SK-N-SH treated with all-trans-retinoic acid at 6 μM for 48 hours (cell line): ENCODE results near the gene SYK.

Source experiments
- BACH2 ChIP-seq: fragments of 250-450 bp; sonication (Bioruptor Pico); IDR thresholded peaks from 2 replicates; pipeline ENCODE4 v1.9.0; 2021; ENCODE audit warnings: mild to moderate bottlenecking, borderline replicate concordance
- GLIS3 ChIP-seq: fragments of 250-450 bp; sonication (Bioruptor Pico); IDR thresholded peaks from 2 replicates; pipeline ENCODE4 v1.5.0; 2020; ENCODE audit warnings: mild to moderate bottlenecking, moderate library complexity
- ISL1 ChIP-seq: fragments of 250-450 bp; sonication (Bioruptor Pico); IDR thresholded peaks from 2 replicates; pipeline ENCODE4 v2.1.2; 2022; ENCODE audit warnings: mild to moderate bottlenecking, moderate library complexity
- PPARA ChIP-seq: fragments of 250-450 bp; sonication (Bioruptor Pico); IDR thresholded peaks from 2 replicates; pipeline ENCODE4 v1.5.0; 2020; ENCODE audit warnings: mild to moderate bottlenecking, borderline replicate concordance
- RARB ChIP-seq: fragments of 250-450 bp; sonication (Bioruptor Pico); IDR thresholded peaks from 2 replicates; pipeline ENCODE4 v1.8.0; 2021; ENCODE audit warnings: mild to moderate bottlenecking, moderate library complexity
- TCF4 ChIP-seq: fragments of 250-450 bp; sonication (Bioruptor Pico); IDR thresholded peaks from 2 replicates; pipeline ENCODE4 v1.8.0; 2021; ENCODE audit warnings: mild to moderate bottlenecking, moderate library complexity, borderline replicate concordance
- ZC3H10 ChIP-seq: fragments of 250-450 bp; sonication (Bioruptor Pico); IDR thresholded peaks from 2 replicates; pipeline ENCODE4 v1.5.1; 2021; ENCODE audit warnings: mild to moderate bottlenecking, moderate library complexity
- ZNF565 ChIP-seq: fragments of 450-650 bp; formaldehyde crosslinking; conservative IDR thresholded peaks from 2 replicates; pipeline ENCODE4 v1.5.0; 2020; ENCODE audit warnings: low read depth, mild to moderate bottlenecking, moderate library complexity
- TF ChIP-seq, protein P1 (sequence below): fragments of 250-450 bp; sonication (Bioruptor Pico); IDR thresholded peaks from 2 replicates; pipeline ENCODE4 v1.8.0; 2020; ENCODE audit warnings: mild to moderate bottlenecking, moderate library complexity, borderline replicate concordance
- TF ChIP-seq, protein P2 (sequence below): fragments of 250-450 bp; sonication (Bioruptor Pico); IDR thresholded peaks from 2 replicates; pipeline ENCODE4 v1.8.0; 2021; ENCODE audit warnings: low read depth, mild to moderate bottlenecking, moderate library complexity, borderline replicate concordance

DNA sequence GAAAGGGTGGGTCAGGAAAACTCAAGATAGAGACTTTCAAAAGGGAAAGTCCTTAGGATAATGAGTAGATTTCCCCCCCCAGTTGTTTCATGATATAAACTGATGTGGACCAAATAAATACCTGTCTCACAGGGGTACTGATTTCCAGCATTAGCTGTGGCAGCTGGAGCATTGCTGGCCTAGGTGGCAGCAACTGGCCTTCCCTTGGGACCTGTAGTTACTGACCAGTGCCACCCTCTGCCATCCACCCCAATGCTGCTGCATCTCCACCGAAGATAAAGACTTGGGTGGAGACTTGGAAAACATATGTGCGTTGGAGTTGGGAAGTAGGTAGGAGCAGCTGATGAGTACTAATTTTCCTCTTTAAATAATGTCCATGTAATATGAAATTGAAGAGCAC, 71.8 kb downstream of the SYK start:
- TF ChIP-seq, protein P1, sequence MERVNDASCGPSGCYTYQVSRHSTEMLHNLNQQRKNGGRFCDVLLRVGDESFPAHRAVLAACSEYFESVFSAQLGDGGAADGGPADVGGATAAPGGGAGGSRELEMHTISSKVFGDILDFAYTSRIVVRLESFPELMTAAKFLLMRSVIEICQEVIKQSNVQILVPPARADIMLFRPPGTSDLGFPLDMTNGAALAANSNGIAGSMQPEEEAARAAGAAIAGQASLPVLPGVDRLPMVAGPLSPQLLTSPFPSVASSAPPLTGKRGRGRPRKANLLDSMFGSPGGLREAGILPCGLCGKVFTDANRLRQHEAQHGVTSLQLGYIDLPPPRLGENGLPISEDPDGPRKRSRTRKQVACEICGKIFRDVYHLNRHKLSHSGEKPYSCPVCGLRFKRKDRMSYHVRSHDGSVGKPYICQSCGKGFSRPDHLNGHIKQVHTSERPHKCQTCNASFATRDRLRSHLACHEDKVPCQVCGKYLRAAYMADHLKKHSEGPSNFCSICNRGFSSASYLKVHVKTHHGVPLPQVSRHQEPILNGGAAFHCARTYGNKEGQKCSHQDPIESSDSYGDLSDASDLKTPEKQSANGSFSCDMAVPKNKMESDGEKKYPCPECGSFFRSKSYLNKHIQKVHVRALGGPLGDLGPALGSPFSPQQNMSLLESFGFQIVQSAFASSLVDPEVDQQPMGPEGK (CRISPR knock-in tag), result no peak
- TF ChIP-seq GLIS3 (CRISPR knock-in tag), result no peak
- TF ChIP-seq, protein P2, sequence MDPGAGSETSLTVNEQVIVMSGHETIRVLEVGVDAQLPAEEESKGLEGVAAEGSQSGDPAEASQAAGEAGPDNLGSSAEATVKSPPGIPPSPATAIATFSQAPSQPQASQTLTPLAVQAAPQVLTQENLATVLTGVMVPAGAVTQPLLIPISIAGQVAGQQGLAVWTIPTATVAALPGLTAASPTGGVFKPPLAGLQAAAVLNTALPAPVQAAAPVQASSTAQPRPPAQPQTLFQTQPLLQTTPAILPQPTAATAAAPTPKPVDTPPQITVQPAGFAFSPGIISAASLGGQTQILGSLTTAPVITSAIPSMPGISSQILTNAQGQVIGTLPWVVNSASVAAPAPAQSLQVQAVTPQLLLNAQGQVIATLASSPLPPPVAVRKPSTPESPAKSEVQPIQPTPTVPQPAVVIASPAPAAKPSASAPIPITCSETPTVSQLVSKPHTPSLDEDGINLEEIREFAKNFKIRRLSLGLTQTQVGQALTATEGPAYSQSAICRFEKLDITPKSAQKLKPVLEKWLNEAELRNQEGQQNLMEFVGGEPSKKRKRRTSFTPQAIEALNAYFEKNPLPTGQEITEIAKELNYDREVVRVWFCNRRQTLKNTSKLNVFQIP (CRISPR knock-in tag), result no peak
- TF ChIP-seq BACH2 (CRISPR knock-in tag), result no peak
- no peak for TF ChIP-seq RARB (CRISPR knock-in tag)
- no peak for TF ChIP-seq PPARA (CRISPR knock-in tag)
- no peak for TF ChIP-seq ISL1 (CRISPR knock-in tag)
- TF ChIP-seq ZNF565 (CRISPR knock-in tag), result no peak
- no peak for TF ChIP-seq TCF4 (CRISPR knock-in tag)
- TF ChIP-seq ZC3H10 (CRISPR knock-in tag), result no peak
